PC-3 (cell line): ENCODE data around the gene NPR1. TPM values are rescaled to one million over a fixed set of nuclear protein-coding genes. Genes with fewer than 3 reads are reported as not detected.

Experiments
- ATAC-seq: fragments of 200-7000 bp; cut with Tn5 transposase; 2 replicates; pipeline ENCODE4 v1.9.1; 2020; ENCODE audit warnings: mild to moderate bottlenecking, moderate library complexity
- BruUV-seq: library from RNA; stranded (reverse); fragments of 400-500 nt; replicated peaks from 2 replicates; lab custom pipeline; 2021; lab: Mats Ljungman, UMichigan
- CTCF ChIA-PET: fragments of 300-600 bp; sonication (Branson Sonifier 250); formaldehyde crosslinking; loops from one replicate; lab custom pipeline; 2022; ENCODE audit warnings: antibody characterized with exemption; lab: Charles Lee
- POLR2A ChIA-PET: fragments of 300-600 bp; sonication (Branson Sonifier 250); formaldehyde crosslinking; loops from one replicate; lab custom pipeline; 2022; ENCODE audit warnings: antibody characterized with exemption; ENCODE audit not compliant: unreplicated experiment; lab: Charles Lee
- DNase-seq: peaks from one replicate; pipeline ENCODE4 v3.0.0-alpha.2; 2015
- H2AFZ ChIP-seq: fragments of 300-600 bp; sonication (generic); 2 replicates; pipeline ENCODE4 v1.6.0; 2016; ENCODE audit warnings: antibody characterized with exemption, low read length
- H3F3A ChIP-seq: fragments of 300-600 bp; sonication (generic); one replicate; pipeline ENCODE4 v1.6.0; 2017; ENCODE audit warnings: antibody characterized with exemption, low read length, control low read depth, mild to moderate bottlenecking; ENCODE audit not compliant: unreplicated experiment
- H3K27ac ChIP-seq: fragments of 300-600 bp; sonication (generic); 2 replicates; pipeline ENCODE4 v1.5.1; 2016; ENCODE audit warnings: mild to moderate bottlenecking, low read length
- H3K27me3 ChIP-seq: fragments of 300-600 bp; sonication (generic); 2 replicates; pipeline ENCODE4 v1.6.1; 2016; ENCODE audit warnings: low read length, mixed read lengths
- H3K36me3 ChIP-seq: fragments of 300-600 bp; sonication (generic); 2 replicates; pipeline ENCODE4 v1.6.1; 2016; ENCODE audit warnings: low read depth, mixed run types, low read length, mixed read lengths
- H3K4me1 ChIP-seq: fragments of 300-600 bp; sonication (generic); 2 replicates; pipeline ENCODE4 v1.5.1; 2016; ENCODE audit warnings: low read length; ENCODE audit not compliant: insufficient read depth
- H3K4me2 ChIP-seq: fragments of 300-600 bp; sonication (generic); 2 replicates; pipeline ENCODE4 v1.6.0; 2016; ENCODE audit warnings: low read length
- H3K4me3 ChIP-seq: fragments of 300-600 bp; sonication (generic); 2 replicates; pipeline ENCODE4 v1.5.1; 2016; ENCODE audit warnings: mild to moderate bottlenecking, low read length, mixed read lengths
- H3K79me2 ChIP-seq: fragments of 300-600 bp; sonication (generic); 2 replicates; pipeline ENCODE4 v1.6.1; 2017; ENCODE audit warnings: low read length, mixed read lengths
- H3K9ac ChIP-seq: fragments of 300-600 bp; sonication (generic); 2 replicates; pipeline ENCODE4 v1.6.0; 2016; ENCODE audit warnings: mild to moderate bottlenecking, low read length
- H3K9me2 ChIP-seq: fragments of 300-600 bp; sonication (generic); replicated peaks from 2 replicates; pipeline ENCODE4 v1.6.1; 2016; ENCODE audit warnings: mixed run types, low read length, mixed read lengths
- H3K9me3 ChIP-seq: fragments of 300-600 bp; sonication (generic); 2 replicates; pipeline ENCODE4 v1.6.1; 2016; ENCODE audit warnings: low read length, mixed read lengths
- H4K20me1 ChIP-seq: fragments of 300-600 bp; sonication (generic); 2 replicates; pipeline ENCODE4 v1.6.1; 2016; ENCODE audit warnings: low read length, mixed read lengths
- EZH2 ChIP-seq: fragments of 300-600 bp; sonication (generic); IDR thresholded peaks from one replicate; pipeline ENCODE4 v1.6.1; 2017; ENCODE audit warnings: antibody characterized with exemption, mild to moderate bottlenecking, low read length; ENCODE audit not compliant: unreplicated experiment
- EZH2phosphoT487 ChIP-seq: fragments of 300-600 bp; sonication (generic); IDR thresholded peaks from 2 replicates; pipeline ENCODE4 v1.6.1; 2018; ENCODE audit warnings: mild to moderate bottlenecking, antibody characterized with exemption, low read length, borderline replicate concordance
- intact Hi-C: fragments of 100-400 bp; cut with micrococcal nuclease; formaldehyde crosslinking; loops from 2 replicates; pipeline ENCODE4 v1.9.0; 2023
- total RNA-seq: library from RNA; depleted of rRNA; stranded (reverse); fragments of >200 nt; gene quantifications from 2 replicates; pipeline ENCODE4 v1.2.3, GENCODE V29; 2014
- TF ChIP-seq, protein P1 (sequence below): fragments of 300-600 bp; sonication (generic); conservative IDR thresholded peaks from 2 replicates; pipeline ENCODE4 v1.5.1; 2017; ENCODE audit warnings: antibody characterized with exemption, low read depth, mild to moderate bottlenecking, low read length

NPR1 gene
- total RNA-seq, 1 experiment from 2014 or later, result 0.84 TPM

DNA sequence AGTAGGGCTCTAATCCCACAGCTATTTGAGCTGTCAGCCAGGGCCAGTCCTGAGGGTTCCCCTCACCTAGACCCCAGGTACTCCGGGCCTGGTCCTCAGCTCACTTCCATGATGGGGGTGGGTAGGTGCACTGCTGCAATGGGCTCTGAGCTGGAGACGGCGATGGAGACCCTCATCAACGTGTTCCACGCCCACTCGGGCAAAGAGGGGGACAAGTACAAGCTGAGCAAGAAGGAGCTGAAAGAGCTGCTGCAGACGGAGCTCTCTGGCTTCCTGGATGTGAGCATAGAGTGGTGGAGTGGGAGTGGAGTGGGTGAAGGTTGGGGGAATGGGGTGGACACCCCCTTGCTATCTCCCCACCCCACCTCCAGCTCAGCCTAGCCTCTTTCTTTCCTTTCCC, 48.1 kb upstream of the NPR1 start:
- H3F3A ChIP-seq, result no peaks in the 10 kb centered on the region
- H3K4me3 ChIP-seq, result no peak overlapping the region
- intact Hi-C loops, result no loop called here
- no peak overlapping the region for H2AFZ ChIP-seq
- POLR2A ChIA-PET, result no interaction called here
- H3K27me3 ChIP-seq, result no peaks in the 10 kb centered on the region
- H3K9me2 ChIP-seq, result no peaks in the 10 kb centered on the region
- peaks cover 29% of the 10 kb centered on the region for H3K4me1 ChIP-seq
- CTCF ChIA-PET, result no interaction called here
- no TSS peak for BruUV-seq
- TF ChIP-seq, protein P1, sequence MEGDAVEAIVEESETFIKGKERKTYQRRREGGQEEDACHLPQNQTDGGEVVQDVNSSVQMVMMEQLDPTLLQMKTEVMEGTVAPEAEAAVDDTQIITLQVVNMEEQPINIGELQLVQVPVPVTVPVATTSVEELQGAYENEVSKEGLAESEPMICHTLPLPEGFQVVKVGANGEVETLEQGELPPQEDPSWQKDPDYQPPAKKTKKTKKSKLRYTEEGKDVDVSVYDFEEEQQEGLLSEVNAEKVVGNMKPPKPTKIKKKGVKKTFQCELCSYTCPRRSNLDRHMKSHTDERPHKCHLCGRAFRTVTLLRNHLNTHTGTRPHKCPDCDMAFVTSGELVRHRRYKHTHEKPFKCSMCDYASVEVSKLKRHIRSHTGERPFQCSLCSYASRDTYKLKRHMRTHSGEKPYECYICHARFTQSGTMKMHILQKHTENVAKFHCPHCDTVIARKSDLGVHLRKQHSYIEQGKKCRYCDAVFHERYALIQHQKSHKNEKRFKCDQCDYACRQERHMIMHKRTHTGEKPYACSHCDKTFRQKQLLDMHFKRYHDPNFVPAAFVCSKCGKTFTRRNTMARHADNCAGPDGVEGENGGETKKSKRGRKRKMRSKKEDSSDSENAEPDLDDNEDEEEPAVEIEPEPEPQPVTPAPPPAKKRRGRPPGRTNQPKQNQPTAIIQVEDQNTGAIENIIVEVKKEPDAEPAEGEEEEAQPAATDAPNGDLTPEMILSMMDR, result no peak
- TF ChIP-seq EZH2phosphoT487, result no peak
- no peak overlapping the region for H3K9ac ChIP-seq
- H3K4me2 ChIP-seq, result no peak overlapping the region
- H4K20me1 ChIP-seq, result 0 out of 2 replicates have a peak, but pooled peaks cover under 1% of the 10 kb centered on the region
- H3K79me2 ChIP-seq, result peaks cover 37% of the 10 kb centered on the region
- no peaks in the 10 kb centered on the region for H3K9me3 ChIP-seq
- peaks cover 3% of the 10 kb centered on the region; the same call in 1 of the 2 replicates for H3K36me3 ChIP-seq
- H3K27ac ChIP-seq, result no peak overlapping the region
- DNase-seq, result no peak
- ATAC-seq, result no peak

DNA sequence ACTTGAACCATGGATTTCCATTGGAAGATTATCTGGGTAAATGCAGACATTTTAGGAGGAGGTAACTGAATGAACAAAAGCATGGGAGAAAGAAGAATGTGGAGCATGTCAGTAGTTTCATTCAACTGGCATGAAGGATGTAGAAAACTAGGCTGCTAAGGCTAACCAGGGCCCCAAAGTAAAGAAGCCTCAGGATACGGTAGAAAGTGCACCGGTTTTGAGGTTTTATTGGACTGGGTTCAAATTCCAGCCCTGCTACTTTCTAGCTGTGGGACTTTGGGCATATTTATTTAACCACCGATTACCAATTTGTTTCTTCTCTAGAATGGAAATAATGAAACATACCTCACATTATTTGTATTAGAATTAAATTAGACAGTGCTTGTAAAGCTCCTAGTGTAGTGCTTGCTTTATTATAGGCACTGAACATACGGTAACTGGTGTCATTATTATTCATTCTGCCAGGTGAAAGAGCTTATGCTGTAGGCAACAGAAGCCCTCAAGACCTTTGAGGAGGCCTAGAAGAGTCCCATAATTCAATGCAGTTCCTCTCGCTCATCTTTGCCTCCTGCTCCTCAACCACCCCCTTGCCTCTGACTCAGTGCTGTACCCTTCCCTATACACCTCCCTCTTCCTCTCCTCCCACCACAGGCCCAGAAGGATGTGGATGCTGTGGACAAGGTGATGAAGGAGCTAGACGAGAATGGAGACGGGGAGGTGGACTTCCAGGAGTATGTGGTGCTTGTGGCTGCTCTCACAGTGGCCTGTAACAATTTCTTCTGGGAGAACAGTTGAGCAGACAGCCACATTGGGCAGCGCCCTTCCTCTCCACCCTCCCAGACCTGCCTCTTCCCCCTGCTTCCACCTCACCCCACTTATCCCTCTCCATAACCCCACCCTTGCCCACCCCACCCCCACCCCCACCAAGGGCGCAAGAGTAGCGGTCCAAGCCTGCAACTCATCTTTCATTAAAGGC, 47.2 kb upstream of the NPR1 start:
- H3K9ac ChIP-seq, result no peak overlapping the region
- DNase-seq, result no peak
- H4K20me1 ChIP-seq, result peaks cover 10% of the 10 kb centered on the region; the same call in 1 of the 2 replicates
- H3K27ac ChIP-seq, result no peak overlapping the region
- CTCF ChIA-PET, result no interaction called here
- no peak for TF ChIP-seq EZH2
- TF ChIP-seq, protein P1, result no peak
- TF ChIP-seq EZH2phosphoT487, result no peak
- H2AFZ ChIP-seq, result no peak overlapping the region
- no peaks in the 10 kb centered on the region for H3F3A ChIP-seq
- no peak overlapping the region for H3K4me3 ChIP-seq
- peaks cover 2% of the 10 kb centered on the region for H3K36me3 ChIP-seq
- POLR2A ChIA-PET, result no interaction called here
- ATAC-seq, result no peak
- peaks cover 27% of the 10 kb centered on the region for H3K4me1 ChIP-seq
- H3K79me2 ChIP-seq, result peaks cover 37% of the 10 kb centered on the region
- no peak overlapping the region for H3K4me2 ChIP-seq
- no peaks in the 10 kb centered on the region for H3K9me3 ChIP-seq
- no TSS peak for BruUV-seq
- no peaks in the 10 kb centered on the region for H3K27me3 ChIP-seq
- H3K9me2 ChIP-seq, result no peaks in the 10 kb centered on the region
- intact Hi-C loops, result no loop called here
